Lung (tissue), 12 donors: Measurements from ENCODE around the gene RTEL1. TPM values are rescaled to one million over a fixed set of nuclear protein-coding genes. Genes with fewer than 3 reads are reported as not detected.

Source experiments
- ATAC-seq: fragments of 200-7000 bp; cut with Tn5 transposase; one replicate; pipeline ENCODE4 v1.9.1; 2020; ENCODE audit warnings: moderate number of reproducible peaks; ENCODE audit not compliant: insufficient read depth, low FRiP score
- DNase-seq, 3 donors: peaks; one replicate each; pipeline ENCODE4 v3.0.0-alpha.2; 2013 to 2017
- H3K27ac ChIP-seq, 2 donors: one replicate each; pipeline ENCODE4 v1.5.1; 2013; ENCODE audit warnings: mild to moderate bottlenecking in 2 of 2, moderate library complexity in 2 of 2, control low read depth in 1 of 2, inconsistent platforms in 1 of 2, low read depth in 1 of 2, low read length in 1 of 2
- H3K27me3 ChIP-seq, 3 donors: one replicate each; pipeline ENCODE4 v1.5.1; 2013; ENCODE audit warnings: low read length in 2 of 3; ENCODE audit not compliant: control insufficient read depth in 3 of 3, insufficient read depth in 3 of 3
- H3K36me3 ChIP-seq, 4 donors: one replicate each; pipeline ENCODE4 v1.5.1; 2013; ENCODE audit warnings: low read length in 4 of 4, mild to moderate bottlenecking in 1 of 4, moderate library complexity in 1 of 4; ENCODE audit not compliant: control insufficient read depth in 4 of 4, insufficient read depth in 4 of 4
- H3K4me1 ChIP-seq, 5 donors: one replicate each; pipeline ENCODE4 v1.5.1; 2013; ENCODE audit warnings: low read length in 5 of 5, mild to moderate bottlenecking in 2 of 5, moderate library complexity in 1 of 5; ENCODE audit not compliant: control insufficient read depth in 5 of 5, insufficient read depth in 5 of 5
- H3K4me3 ChIP-seq: one replicate; pipeline ENCODE4 v1.5.1; 2013; ENCODE audit warnings: mild to moderate bottlenecking, control low read depth, moderate library complexity
- H3K9ac ChIP-seq, 2 donors: one replicate each; pipeline ENCODE4 v1.5.1; 2013; ENCODE audit warnings: low read length in 2 of 2, control low read depth in 1 of 2; ENCODE audit not compliant: insufficient read depth in 1 of 2
- H3K9me3 ChIP-seq, 4 donors: one replicate each; pipeline ENCODE4 v1.5.1; 2013; ENCODE audit warnings: low read length in 3 of 4, mild to moderate bottlenecking in 1 of 4, moderate library complexity in 1 of 4; ENCODE audit not compliant: control insufficient read depth in 4 of 4, insufficient read depth in 3 of 4
- WGBS, 2 donors: extraction: QIAGEN DNeasy Blood & Tissue Kit; methylation state at CpG; one replicate each; pipeline ENCODE4 v1.1.7; 2013; 5-methylcytosine and 5-hydroxymethylcytosine counted together
- polyA plus RNA-seq, 2 donors: library from polyadenylated mRNA; stranded (reverse); fragments of 200-250 nt; gene quantifications; one replicate each; pipeline ENCODE4 v1.2.1, GENCODE V29; 2013
- total RNA-seq, 2 donors: library from RNA; depleted of rRNA in 1 of 2; stranded (reverse); fragments of >200 nt in 1 of 2; gene quantifications; one replicate each; pipeline ENCODE4 v1.2.1, GENCODE V29; 2014 to 2021
- TF ChIP-seq, protein P1 (sequence below): IDR thresholded peaks from 2 replicates; pipeline ENCODE4 v1.5.1; 2012; ENCODE audit warnings: mild to moderate bottlenecking; ENCODE audit errors: control extremely low read depth, extremely low read depth
- donor health status: control.
- donor health status: control.
- donor health status: Bipolar disorder and iron deficiency.
- donor health status: healthy.
- donor health status: DM: yes; HTN: yes; CAD: no.

RTEL1 gene
- total and polyA plus RNA-seq, 4 donors, result 12.4 to 45.8 (median 17.7) TPM

- Histone ChIP-seq H3K4me1 (peaks cover 0 to 8% (median 3%) of the 10 kb centered on the region in 5 donors), H3K4me3 (no peak overlapping the region), H3K9ac (no peak overlapping the region), H3K27me3 (no peaks in the 10 kb centered on the region), H3K9me3 (no peaks in the 10 kb centered on the region), H3K27ac (peak overlapping the region in 1 of 2 donors; percentile 14), H3K36me3 (no peaks in the 10 kb centered on the region)
- ATAC-seq (no peak), DNase-seq (no peak)
- 77% methylated on average over 9 of the region's 9 CpGs for WGBS, 2 donors
- TF ChIP-seq, protein P1, sequence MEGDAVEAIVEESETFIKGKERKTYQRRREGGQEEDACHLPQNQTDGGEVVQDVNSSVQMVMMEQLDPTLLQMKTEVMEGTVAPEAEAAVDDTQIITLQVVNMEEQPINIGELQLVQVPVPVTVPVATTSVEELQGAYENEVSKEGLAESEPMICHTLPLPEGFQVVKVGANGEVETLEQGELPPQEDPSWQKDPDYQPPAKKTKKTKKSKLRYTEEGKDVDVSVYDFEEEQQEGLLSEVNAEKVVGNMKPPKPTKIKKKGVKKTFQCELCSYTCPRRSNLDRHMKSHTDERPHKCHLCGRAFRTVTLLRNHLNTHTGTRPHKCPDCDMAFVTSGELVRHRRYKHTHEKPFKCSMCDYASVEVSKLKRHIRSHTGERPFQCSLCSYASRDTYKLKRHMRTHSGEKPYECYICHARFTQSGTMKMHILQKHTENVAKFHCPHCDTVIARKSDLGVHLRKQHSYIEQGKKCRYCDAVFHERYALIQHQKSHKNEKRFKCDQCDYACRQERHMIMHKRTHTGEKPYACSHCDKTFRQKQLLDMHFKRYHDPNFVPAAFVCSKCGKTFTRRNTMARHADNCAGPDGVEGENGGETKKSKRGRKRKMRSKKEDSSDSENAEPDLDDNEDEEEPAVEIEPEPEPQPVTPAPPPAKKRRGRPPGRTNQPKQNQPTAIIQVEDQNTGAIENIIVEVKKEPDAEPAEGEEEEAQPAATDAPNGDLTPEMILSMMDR, result no peak
These were observed 24.4 kb upstream of the RTEL1 start for GRCh38 chr20:63633732-63634131.

GRCh38 chr20:63635431-63636141 is 22.5 kb upstream of the RTEL1 start:
- peaks cover 0 to 13% (median 0%) of the 10 kb centered on the region in 5 donors for H3K4me1 ChIP-seq
- no peaks in the 10 kb centered on the region for H3K27me3 ChIP-seq
- H3K27ac ChIP-seq, result peak overlapping the region in 1 of 2 donors; percentile 64
- no peaks in the 10 kb centered on the region for H3K36me3 ChIP-seq
- H3K9me3 ChIP-seq, result no peaks in the 10 kb centered on the region
- H3K9ac ChIP-seq, result no peak overlapping the region
- TF ChIP-seq, protein P1, result no peak
- H3K4me3 ChIP-seq, result no peak overlapping the region
- WGBS, 2 donors, result 67% methylated on average over 15 of the region's 15 CpGs
- ATAC-seq, result no peak
- DNase-seq, result no peak

- TF ChIP-seq, protein P1, result no peak
- H3K9ac ChIP-seq, result no peak overlapping the region
- H3K27me3 ChIP-seq, result no peaks in the 10 kb centered on the region
- WGBS, 2 donors, result 76 to 82% methylated on average over 19 of the region's 19 CpGs
- peak overlapping the region in 1 of 2 donors; percentile 74 for H3K27ac ChIP-seq
- no peak for ATAC-seq
- no peaks in the 10 kb centered on the region for H3K9me3 ChIP-seq
- no peak overlapping the region for H3K4me3 ChIP-seq
- H3K36me3 ChIP-seq, result no peaks in the 10 kb centered on the region
- H3K4me1 ChIP-seq, result peaks cover 0 to 13% (median 0%) of the 10 kb centered on the region in 5 donors
- DNase-seq, result no peak
These were observed 21.1 kb upstream of the RTEL1 start for GRCh38 chr20:63636752-63637628.
